HG03095 (cell line): ENCODE results near the gene TRIM39.
"Not testable (repeated sequence)": the region's sequence is repeated elsewhere in the genome, so short reads cannot be mapped to it uniquely, and the experiment has no call there.

ENCODE experiments used
- ATAC-seq: cut with Tn5 transposase; IDR thresholded peaks from one replicate; pipeline ENCODE4 v1.9.1; 2021; ENCODE audit warnings: moderate library complexity; ENCODE audit not compliant: unreplicated experiment

TRIM39 gene

DNA sequence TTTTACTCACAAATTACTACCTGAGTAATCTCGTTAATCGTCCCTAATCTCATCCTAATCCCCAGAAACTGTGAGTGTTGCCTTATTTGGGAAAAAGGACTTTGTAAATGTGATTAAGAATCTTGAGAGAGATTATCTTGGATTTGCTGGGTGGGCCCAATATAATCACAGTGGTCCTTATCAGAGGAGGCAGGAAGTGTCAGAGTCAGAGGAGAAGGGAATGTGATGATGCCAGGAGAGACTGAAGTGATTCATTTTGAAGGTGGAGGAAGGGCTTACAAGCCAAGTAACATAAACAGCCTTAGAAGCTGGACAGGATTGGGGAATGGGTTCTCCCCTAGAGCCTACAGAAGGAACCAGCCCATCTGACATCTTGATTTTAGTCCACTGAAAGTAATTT, 34.9 kb downstream of the TRIM39 start:
- no peak for ATAC-seq

DNA sequence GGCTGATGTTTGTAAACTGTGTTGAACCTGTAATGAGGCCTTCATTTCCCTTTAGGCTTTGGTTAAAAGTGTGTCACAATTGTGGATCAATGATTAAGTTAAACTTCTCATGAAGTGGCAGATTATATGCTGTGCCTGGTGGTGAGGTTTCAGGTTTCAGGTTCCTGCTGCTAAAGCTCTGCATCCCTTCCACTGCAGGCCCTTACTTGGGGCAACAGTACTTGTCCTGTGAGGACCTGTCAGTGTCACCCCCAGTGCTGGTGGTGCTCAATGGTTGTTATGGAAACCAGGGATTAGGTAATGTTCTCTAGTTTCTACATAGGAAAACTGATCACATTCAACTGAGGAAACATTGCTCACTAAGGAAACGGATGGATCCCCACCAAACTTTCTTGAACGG, 36.7 kb downstream of the TRIM39 start:
- no peak for ATAC-seq

DNA sequence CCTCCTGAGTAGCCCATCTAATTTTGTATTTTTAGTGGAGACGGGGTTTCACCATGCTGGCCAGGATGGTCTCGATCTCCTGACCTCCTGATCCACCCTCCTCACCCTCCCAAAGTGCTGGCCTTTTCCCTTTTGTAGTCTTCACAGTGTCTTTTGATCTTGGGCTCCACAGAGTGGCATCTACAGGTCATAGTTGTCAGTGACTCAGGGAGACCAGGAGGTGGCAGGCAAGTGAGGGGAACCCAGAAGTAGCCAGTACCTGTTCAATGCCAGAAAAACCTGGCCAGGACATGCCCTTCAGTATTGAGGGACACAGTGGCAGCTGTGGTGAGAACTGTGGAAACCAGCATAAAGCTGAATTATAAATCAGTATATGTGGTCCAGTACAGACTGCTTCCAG, 37.9 kb downstream of the TRIM39 start:
- ATAC-seq, result no peak

DNA sequence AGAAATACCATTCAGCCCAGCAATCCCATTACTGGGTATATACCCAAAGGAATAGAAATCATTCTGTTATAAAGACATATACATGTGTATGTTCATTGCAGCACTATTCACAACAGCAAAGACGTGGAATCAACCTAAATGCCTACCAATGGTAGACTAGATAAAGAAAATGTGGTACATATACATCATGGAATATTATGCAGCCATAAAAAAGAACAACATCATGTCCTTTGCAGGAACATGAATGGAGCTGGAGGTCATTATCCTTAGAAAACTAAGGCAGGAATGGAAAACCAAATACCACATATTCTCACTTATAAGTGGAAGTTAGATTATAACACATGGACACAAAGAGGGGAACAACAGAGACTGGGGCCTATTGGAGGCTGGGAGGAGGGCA, 42.6 kb downstream of the TRIM39 start:
- not testable (repeated sequence) for ATAC-seq

DNA sequence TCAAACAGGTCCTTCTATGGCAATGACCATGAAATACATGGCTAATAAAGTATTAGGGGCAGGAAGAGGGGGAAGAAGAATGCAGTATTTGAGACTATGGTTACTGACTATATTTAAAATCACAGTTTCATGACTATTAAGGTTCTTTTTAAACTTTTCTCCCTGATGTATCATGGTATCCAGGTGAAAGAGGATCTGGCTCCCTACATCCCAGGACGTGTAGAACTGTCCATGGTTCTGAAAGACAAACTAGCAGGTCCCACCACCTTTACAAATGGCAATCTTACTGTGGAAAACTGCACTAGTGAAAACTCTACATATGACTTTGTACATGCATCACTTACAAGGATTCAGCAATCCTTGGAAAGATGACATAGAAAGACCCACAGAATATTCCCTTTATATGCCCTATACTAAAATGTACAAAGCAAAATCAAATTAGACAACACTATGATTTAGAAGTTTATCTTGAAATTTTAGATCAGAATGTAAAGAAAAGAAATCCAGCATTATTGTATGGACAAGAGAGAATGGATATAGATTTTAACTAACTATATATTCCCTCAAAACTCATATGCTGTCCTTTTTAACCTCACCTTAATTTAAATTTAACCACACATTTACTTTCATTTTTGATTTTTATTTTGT, 51.7 kb downstream of the TRIM39 start:
- ATAC-seq, result no peak

DNA sequence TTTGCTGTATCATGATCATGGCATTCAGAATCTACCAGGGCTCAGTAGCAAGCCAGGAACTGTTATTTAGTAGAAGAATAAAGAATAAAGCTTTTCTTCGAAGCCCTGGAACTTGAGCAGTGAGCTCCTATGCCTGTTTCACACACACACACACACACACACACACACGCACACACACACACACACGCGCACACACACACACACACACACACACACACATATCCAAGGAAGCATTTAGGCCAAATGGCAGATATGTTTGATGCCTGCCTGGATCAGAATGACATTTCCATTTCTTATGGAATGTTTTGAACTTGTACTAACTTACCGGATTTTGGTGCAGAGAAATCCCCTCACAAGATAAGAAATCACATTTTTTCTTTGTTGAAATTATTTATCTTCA, 53.7 kb downstream of the TRIM39 start:
- ATAC-seq, result no peak

DNA sequence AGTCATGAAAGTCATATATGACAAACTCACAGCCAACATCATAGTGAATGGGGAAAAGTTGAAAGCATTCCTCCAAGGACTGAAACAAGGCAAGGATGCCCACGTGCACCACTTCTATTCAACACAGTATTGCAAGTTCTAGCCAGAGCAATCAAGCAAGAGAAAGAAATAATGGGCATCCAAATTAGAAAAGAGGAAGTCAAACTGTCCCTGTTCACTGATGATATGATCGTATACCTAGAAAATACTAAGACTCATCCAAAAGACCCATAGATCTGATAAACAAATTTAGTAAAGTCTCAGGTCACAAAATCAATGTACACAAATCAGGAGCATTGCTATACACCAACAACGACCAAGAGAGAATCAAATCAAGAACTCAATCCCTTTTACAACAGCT, 59.4 kb downstream of the TRIM39 start:
- no peak for ATAC-seq

DNA sequence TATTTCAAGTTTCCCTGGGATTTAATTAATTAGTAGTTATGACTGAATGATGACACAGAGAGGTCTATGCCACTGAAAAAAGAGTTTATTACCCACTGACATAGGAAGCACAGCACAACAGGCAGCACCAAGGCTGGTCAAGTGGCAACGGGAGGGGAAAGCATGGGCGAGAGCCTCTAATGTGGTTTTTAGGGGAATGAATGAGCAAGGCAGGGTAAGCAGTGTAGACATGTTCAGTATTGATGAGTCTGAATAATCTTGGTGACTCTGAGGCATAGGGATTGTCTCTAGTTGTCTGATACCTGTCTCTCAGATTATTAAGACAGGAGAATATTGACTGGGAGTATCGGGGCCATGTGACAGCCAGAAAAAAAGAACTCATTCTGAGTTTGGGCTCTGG, 64.5 kb downstream of the TRIM39 start:
- ATAC-seq, result no peak
